Left renal cortex interstitium (tissue), 4 donors: Measurements from ENCODE around the gene MPIG6B. TPM values are rescaled to one million over a fixed set of nuclear protein-coding genes. Genes with fewer than 3 reads are reported as not detected.

ENCODE experiments used
- DNase-seq, 4 donors: peaks; one replicate each; pipeline ENCODE4 v3.0.0-alpha.2; 2013; ENCODE audit warnings: low read depth in 4 of 4, low spot score in 2 of 4, missing footprints in 1 of 4
- polyA plus RNA-seq, 4 donors: library from polyadenylated mRNA; unstranded; fragments of 120-200 nt; gene quantifications; one replicate each; pipeline ENCODE4 v1.2.1, GENCODE V29; 2013; ENCODE audit not compliant: insufficient read length in 4 of 4

Gene MPIG6B
- polyA plus RNA-seq, 4 donors: 0.72 to 2.4 (median 1.5) TPM

GRCh38 chr6:31762878-31763618, 39.9 kb downstream of the MPIG6B start:
- DNase-seq: no peak

- DNase-seq: no peak
Measured at GRCh38 chr6:31763619-31763940, 40.4 kb downstream of the MPIG6B start.

GRCh38 chr6:31764198-31764597, 41.0 kb downstream of the MPIG6B start:
- no peak for DNase-seq

GRCh38 chr6:31765559-31765909, 42.4 kb downstream of the MPIG6B start:
- no peak for DNase-seq

GRCh38 chr6:31765910-31766794, 43.0 kb downstream of the MPIG6B start:
- no peak for DNase-seq

- no peak for DNase-seq
Measured at GRCh38 chr6:31767096-31767645, 44.0 kb downstream of the MPIG6B start.

- no peak for DNase-seq
Measured at GRCh38 chr6:31768363-31769257, 45.4 kb downstream of the MPIG6B start.

- DNase-seq: no peak
Measured at GRCh38 chr6:31769684-31770371, 46.7 kb downstream of the MPIG6B start.

GRCh38 chr6:31770860-31771259, 47.7 kb downstream of the MPIG6B start:
- no peak for DNase-seq

- no peak for DNase-seq
Measured at GRCh38 chr6:31771992-31772358, 48.8 kb downstream of the MPIG6B start.

- DNase-seq: no peak
Measured at GRCh38 chr6:31775184-31775583, 52.0 kb downstream of the MPIG6B start.

GRCh38 chr6:31775633-31776484, 52.7 kb downstream of the MPIG6B start:
- DNase-seq: no peak

Other genes starting within 250 kb of the MPIG6B start
- 1 to 10 TPM in 2 of 4 donors, under 1 TPM in 2; 0.45 to 1.8 (median 0.88) TPM for gene MICB, start 225.2 kb upstream of the MPIG6B start, polyA plus RNA-seq
- gene MCCD1, start 194.4 kb upstream of the MPIG6B start, polyA plus RNA-seq: 10 to 100 TPM; 15.4 to 24.2 (median 18.0) TPM
- gene DDX39B, start 181.4 kb upstream of the MPIG6B start, polyA plus RNA-seq: 100 to 1,000 TPM; 462 to 709 (median 569) TPM
- 10 to 100 TPM in 1 of 4 donors, 1 to 10 TPM in 3; 6.4 to 10.5 (median 6.5) TPM for gene ATP6V1G2, start 176.8 kb upstream of the MPIG6B start, polyA plus RNA-seq
- 10 to 100 TPM; 18.4 to 29.0 (median 25.5) TPM for gene NFKBIL1, start 175.8 kb upstream of the MPIG6B start, polyA plus RNA-seq
- under 1 TPM; 0.24 to 0.39 (median 0.31) TPM for gene LTA, start 151.1 kb upstream of the MPIG6B start, polyA plus RNA-seq
- gene TNF, start 147.8 kb upstream of the MPIG6B start, polyA plus RNA-seq: under 1 TPM in 1 of 4 donors, not detected in 3; 0.49 TPM
- 1 to 10 TPM in 3 of 4 donors, under 1 TPM in 1; 0.88 to 2.3 (median 2.0) TPM for gene LTB, start 140.9 kb upstream of the MPIG6B start, polyA plus RNA-seq
- gene LST1, start 137.1 kb upstream of the MPIG6B start, polyA plus RNA-seq: 1 to 10 TPM; 4.2 to 6.2 (median 5.0) TPM
- gene NCR3, start 130.4 kb upstream of the MPIG6B start, polyA plus RNA-seq: under 1 TPM in 3 of 4 donors, not detected in 1; 0.16 to 0.52 (median 0.25) TPM
- 10 to 100 TPM; 61.0 to 92.7 (median 73.5) TPM for gene AIF1, start 108.1 kb upstream of the MPIG6B start, polyA plus RNA-seq
- 100 to 1,000 TPM; 129 to 238 (median 197) TPM for gene PRRC2A, start 102.7 kb upstream of the MPIG6B start, polyA plus RNA-seq
- gene BAG6, start 70.7 kb upstream of the MPIG6B start, polyA plus RNA-seq: 100 to 1,000 TPM; 218 to 274 (median 261) TPM
- gene APOM, start 67.5 kb upstream of the MPIG6B start, polyA plus RNA-seq: 100 to 1,000 TPM in 3 of 4 donors, 10 to 100 TPM in 1; 89.9 to 124 (median 104) TPM
- 10 to 100 TPM; 17.9 to 24.3 (median 21.4) TPM for gene C6orf47, start 62.6 kb upstream of the MPIG6B start, polyA plus RNA-seq
- gene GPANK1, start 58.4 kb upstream of the MPIG6B start, polyA plus RNA-seq: 10 to 100 TPM; 25.2 to 33.9 (median 29.5) TPM
- gene CSNK2B, start 57.3 kb upstream of the MPIG6B start, polyA plus RNA-seq: 100 to 1,000 TPM; 224 to 234 (median 228) TPM
- gene LY6G5B, start 53.4 kb upstream of the MPIG6B start, polyA plus RNA-seq: 10 to 100 TPM in 3 of 4 donors, 1 to 10 TPM in 1; 9.0 to 37.0 (median 19.2) TPM
- 1 to 10 TPM; 2.4 to 5.6 (median 3.0) TPM for gene LY6G5C, start 42.3 kb upstream of the MPIG6B start, polyA plus RNA-seq
- gene ABHD16A, start 20.0 kb upstream of the MPIG6B start, polyA plus RNA-seq: 10 to 100 TPM; 54.3 to 74.8 (median 61.5) TPM
- under 1 TPM; 0.21 to 0.81 (median 0.57) TPM for gene LY6G6F, start 16.5 kb upstream of the MPIG6B start, polyA plus RNA-seq
- under 1 TPM in 1 of 4 donors, not detected in 3; 0.65 TPM for gene LY6G6D, start 8.0 kb upstream of the MPIG6B start, polyA plus RNA-seq
- gene LY6G6C, start 1.6 kb upstream of the MPIG6B start, polyA plus RNA-seq: 1 to 10 TPM in 1 of 4 donors, under 1 TPM in 2, not detected in 1; 0.32 to 1.4 (median 0.47) TPM
- 100 to 1,000 TPM; 163 to 243 (median 200) TPM for gene DDAH2, start 5.9 kb downstream of the MPIG6B start, polyA plus RNA-seq
- gene CLIC1, start 13.2 kb downstream of the MPIG6B start, polyA plus RNA-seq: 100 to 1,000 TPM; 251 to 323 (median 297) TPM
- 10 to 100 TPM; 13.1 to 58.4 (median 30.9) TPM for gene MSH5, start 16.6 kb downstream of the MPIG6B start, polyA plus RNA-seq
- 10 to 100 TPM in 2 of 4 donors, 1 to 10 TPM in 2; 4.2 to 12.9 (median 7.3) TPM for gene SAPCD1, start 39.3 kb downstream of the MPIG6B start, polyA plus RNA-seq
- 10 to 100 TPM in 2 of 4 donors, 1 to 10 TPM in 2; 8.1 to 10.7 (median 9.6) TPM for gene VWA7, start 54.0 kb downstream of the MPIG6B start, polyA plus RNA-seq
- gene VARS1, start 72.4 kb downstream of the MPIG6B start, polyA plus RNA-seq: 10 to 100 TPM; 51.9 to 64.8 (median 55.2) TPM
- gene LSM2, start 83.6 kb downstream of the MPIG6B start, polyA plus RNA-seq: 10 to 100 TPM; 80.4 to 88.0 (median 84.9) TPM
- 1 to 10 TPM; 3.6 to 4.2 (median 3.8) TPM for gene HSPA1L, start 91.9 kb downstream of the MPIG6B start, polyA plus RNA-seq
- 100 to 1,000 TPM in 3 of 4 donors, 10 to 100 TPM in 1; 92.5 to 123 (median 116) TPM for gene HSPA1A, start 92.2 kb downstream of the MPIG6B start, polyA plus RNA-seq
- 100 to 1,000 TPM; 128 to 169 (median 155) TPM for gene HSPA1B, start 104.4 kb downstream of the MPIG6B start, polyA plus RNA-seq
- gene NEU1, start 139.4 kb downstream of the MPIG6B start, polyA plus RNA-seq: 10 to 100 TPM; 72.1 to 78.2 (median 75.1) TPM
- gene SLC44A4, start 155.6 kb downstream of the MPIG6B start, polyA plus RNA-seq: 10 to 100 TPM; 37.2 to 57.4 (median 46.1) TPM
- 100 to 1,000 TPM in 1 of 4 donors, 10 to 100 TPM in 3; 65.6 to 111 (median 86.8) TPM for gene EHMT2, start 174.3 kb downstream of the MPIG6B start, polyA plus RNA-seq
- 10 to 100 TPM; 22.4 to 35.3 (median 26.9) TPM for gene ZBTB12, start 178.7 kb downstream of the MPIG6B start, polyA plus RNA-seq
- gene C2, start 204.3 kb downstream of the MPIG6B start, polyA plus RNA-seq: 1 to 10 TPM; 3.1 to 4.1 (median 3.7) TPM
- 10 to 100 TPM in 1 of 4 donors, 1 to 10 TPM in 3; 6.5 to 22.2 (median 7.1) TPM for gene CFB, start 222.7 kb downstream of the MPIG6B start, polyA plus RNA-seq
- gene NELFE, start 235.6 kb downstream of the MPIG6B start, polyA plus RNA-seq: 100 to 1,000 TPM in 1 of 4 donors, 10 to 100 TPM in 3; 88.5 to 105 (median 91.7) TPM
- 10 to 100 TPM; 36.4 to 56.9 (median 45.8) TPM for gene SKIC2, start 235.8 kb downstream of the MPIG6B start, polyA plus RNA-seq
- 10 to 100 TPM; 22.9 to 42.2 (median 32.9) TPM for gene DXO, start 248.8 kb downstream of the MPIG6B start, polyA plus RNA-seq